Activated CD8-positive, alpha-beta memory T cell treated with anti-CD3 and anti-CD28 coated beads, Interleukin-2, amount 10 ng/mL, durations not matched to agents 7 days and 5 days (primary cell): ENCODE results near the gene FBLN5. TPM values are rescaled to one million over a fixed set of nuclear protein-coding genes. Genes with fewer than 3 reads are reported as not detected.
A peak's percentile ranks its signal among the peaks of the same experiment; 100 is the strongest.

Experiments
- ATAC-seq: fragments of 150-1000 bp; cut with Tn5 transposase; one replicate; pipeline ENCODE4 v1.10.0; 2021; ENCODE audit warnings: moderate library complexity
- CTCF ChIA-PET: fragments of 350-600 bp; sonication (Branson Sonifier 250); formaldehyde crosslinking; loops from one replicate; lab custom pipeline; 2021; ENCODE audit warnings: antibody characterized with exemption; lab: Charles Lee
- DNase-seq: peaks from one replicate; pipeline ENCODE4 v3.0.0-alpha.2; 2020
- H3K27ac Mint-ChIP-seq: one replicate; pipeline ENCODE4 v1.8.0; 2021; ENCODE audit warnings: mild to moderate bottlenecking, mixed read lengths
- H3K27me3 Mint-ChIP-seq: one replicate; pipeline ENCODE4 v1.8.0; 2021; ENCODE audit warnings: mixed read lengths
- H3K36me3 Mint-ChIP-seq: one replicate; pipeline ENCODE4 v1.8.0; 2021; ENCODE audit warnings: mild to moderate bottlenecking, mixed read lengths
- H3K4me1 Mint-ChIP-seq: one replicate; pipeline ENCODE4 v1.8.0; 2021; ENCODE audit warnings: mixed read lengths
- H3K4me3 Mint-ChIP-seq: one replicate; pipeline ENCODE4 v1.8.0; 2021; ENCODE audit warnings: mild to moderate bottlenecking, moderate library complexity, mixed read lengths
- H3K9me3 Mint-ChIP-seq: one replicate; pipeline ENCODE4 v1.8.0; 2022; ENCODE audit warnings: low read depth, mixed read lengths
- total RNA-seq, 2 experiments: library from RNA; stranded (reverse); gene quantifications; one replicate each; pipeline ENCODE4 v1.2.3, GENCODE V29; 2021

FBLN5 gene
- total RNA-seq, 2 experiments from 2014 or later: 0.23 to 0.73 TPM

DNA sequence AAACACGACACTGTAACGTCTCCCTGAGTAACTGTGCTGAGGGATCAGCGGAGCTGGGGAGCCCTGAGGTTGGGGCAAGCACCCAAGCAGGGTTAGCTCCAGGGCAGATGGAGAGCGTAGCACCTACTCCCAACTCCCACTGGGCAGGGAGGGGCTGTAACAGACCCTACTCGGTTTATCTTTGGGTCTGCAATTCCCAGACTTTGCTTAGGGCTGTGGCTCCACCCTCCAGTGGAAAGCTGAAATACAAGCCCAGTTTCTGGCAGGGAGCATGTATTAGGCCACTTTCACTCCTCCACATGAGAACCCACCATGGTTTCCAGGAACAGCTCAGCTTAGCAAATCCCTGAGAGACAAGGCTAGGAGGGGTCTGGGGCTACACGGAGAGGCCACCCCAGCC is 62.8 kb downstream of the FBLN5 start:
- Mint-ChIP-seq H3K4me3 (no peak overlapping the region), H3K36me3 (peaks cover 2% of the 10 kb centered on the region), H3K27ac (no peak overlapping the region), H3K27me3 (no peaks in the 10 kb centered on the region), H3K9me3 (no peaks in the 10 kb centered on the region), H3K4me1 (peaks cover 24% of the 10 kb centered on the region)
- ATAC-seq: no peak
- DNase-seq: no peak
- CTCF ChIA-PET: interaction anchor here (1.7 kb wide), 1 partner anchor 27 kb away, joined by 8 read pairs; no protein-coding TSS in a partner anchor

DNA sequence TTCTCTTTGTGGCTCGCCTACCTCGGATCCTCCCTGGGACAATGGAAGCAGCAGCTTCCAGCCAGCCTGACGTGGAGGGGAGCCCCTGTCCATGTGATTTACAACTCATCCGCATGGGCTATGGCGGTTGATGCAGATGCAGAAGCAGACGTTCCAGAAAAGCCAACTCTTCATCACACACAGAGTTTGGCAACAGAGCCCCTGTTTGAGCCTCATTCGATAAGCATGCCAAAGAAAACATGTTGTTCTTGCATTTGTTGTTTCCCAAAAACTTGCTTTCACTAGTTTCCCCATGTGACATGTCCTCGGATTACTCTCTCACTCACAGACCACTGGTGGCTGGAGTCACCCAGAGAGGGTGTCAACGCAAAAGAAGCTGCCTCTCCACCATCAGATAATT is 63.7 kb downstream of the FBLN5 start:
- Mint-ChIP-seq H3K9me3 (no peaks in the 10 kb centered on the region), H3K36me3 (peaks cover 2% of the 10 kb centered on the region), H3K27ac (no peak overlapping the region), H3K4me3 (no peak overlapping the region), H3K4me1 (peaks cover 21% of the 10 kb centered on the region), H3K27me3 (no peaks in the 10 kb centered on the region)
- ATAC-seq (no peak), DNase-seq (no peak)
- CTCF ChIA-PET: interaction anchor here (0.9 to 1.7 kb wide), 2 partner anchors 9 to 17 kb away, joined by 4 read pairs; partner anchors contain the start of gene TC2N

DNA sequence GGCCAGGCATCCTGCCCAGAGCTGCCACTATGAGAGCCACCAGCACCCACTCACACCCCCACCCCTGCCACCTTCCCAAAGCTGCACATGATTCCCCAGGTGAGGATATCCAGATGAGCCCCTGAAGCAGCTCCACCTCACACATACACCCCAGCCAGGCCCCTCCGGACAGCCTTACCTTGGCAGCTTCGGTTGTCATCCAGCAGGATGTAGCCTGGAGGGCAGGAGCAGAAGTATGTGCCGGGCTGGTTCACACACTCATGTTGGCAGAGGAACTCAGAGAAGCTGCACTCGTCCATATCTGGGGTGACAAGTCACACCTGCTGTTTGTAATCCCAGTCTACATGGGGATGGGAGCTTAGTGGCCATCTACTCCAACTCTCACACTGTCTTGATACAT is 64.7 kb downstream of the FBLN5 start:
- no peaks in the 10 kb centered on the region for H3K9me3 Mint-ChIP-seq
- no peaks in the 10 kb centered on the region for H3K27me3 Mint-ChIP-seq
- CTCF ChIA-PET: interaction anchor here (0.5 to 1.7 kb wide), 4 partner anchors 8 to 19 kb away, joined by 3 to 4 read pairs (median 4); partner anchors contain the start of gene TC2N
- H3K4me1 Mint-ChIP-seq: peaks cover 19% of the 10 kb centered on the region
- H3K4me3 Mint-ChIP-seq: no peak overlapping the region
- DNase-seq (no peak), ATAC-seq (no peak)
- no peak overlapping the region for H3K27ac Mint-ChIP-seq
- peaks cover 3% of the 10 kb centered on the region for H3K36me3 Mint-ChIP-seq

DNA sequence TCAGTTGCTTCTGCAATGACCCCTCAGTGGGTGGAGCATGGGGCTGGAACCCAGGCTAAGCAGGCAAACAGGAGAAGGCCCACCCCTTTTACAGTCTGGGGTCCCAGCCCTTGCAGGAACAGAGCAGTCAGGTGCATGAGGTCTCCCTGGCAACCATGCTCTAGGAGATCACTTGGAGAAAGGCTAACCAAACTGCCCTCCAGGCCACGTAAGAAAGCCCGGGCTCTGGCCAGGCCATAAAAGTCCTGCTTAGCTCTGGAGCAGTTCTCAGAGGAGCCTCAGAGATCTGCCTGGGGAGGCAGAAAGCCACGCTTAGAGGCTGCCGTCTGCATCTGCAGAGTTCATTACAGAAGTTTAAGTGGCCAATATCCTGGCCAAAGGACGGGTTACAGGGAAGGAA is 65.1 kb downstream of the FBLN5 start:
- CTCF ChIA-PET: interaction anchor here (0.5 to 1.7 kb wide), 3 partner anchors 8 to 19 kb away, joined by 3 to 4 read pairs (median 3); no protein-coding TSS in a partner anchor
- Mint-ChIP-seq H3K9me3 (no peaks in the 10 kb centered on the region), H3K4me3 (no peak overlapping the region), H3K27me3 (no peaks in the 10 kb centered on the region), H3K27ac (no peak overlapping the region), H3K4me1 (peaks cover 19% of the 10 kb centered on the region), H3K36me3 (peaks cover 3% of the 10 kb centered on the region)
- DNase-seq (no peak), ATAC-seq (no peak)

DNA sequence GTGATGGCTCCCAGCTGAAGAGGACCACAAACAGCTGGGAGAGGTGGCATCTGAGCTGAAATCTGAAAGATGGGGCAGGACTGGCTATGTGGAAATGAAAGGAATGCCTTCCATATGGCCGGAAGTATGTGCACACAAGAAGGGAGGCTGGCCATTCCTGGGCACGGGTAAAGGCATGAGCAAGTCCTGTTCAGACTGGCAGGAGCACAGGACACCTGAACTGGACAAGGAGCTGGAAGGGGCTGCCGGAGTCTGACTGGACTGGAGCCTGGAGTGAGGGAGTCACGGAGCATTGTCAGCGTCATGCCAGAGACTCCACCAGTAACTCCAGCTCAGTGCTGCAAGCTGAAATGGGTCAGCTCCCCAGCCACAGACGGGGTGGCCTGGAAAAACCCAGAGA is 68.3 kb downstream of the FBLN5 start:
- Mint-ChIP-seq H3K4me3 (no peak overlapping the region), H3K36me3 (peaks cover 3% of the 10 kb centered on the region), H3K9me3 (no peaks in the 10 kb centered on the region), H3K27me3 (no peaks in the 10 kb centered on the region), H3K27ac (no peak overlapping the region), H3K4me1 (peaks cover 25% of the 10 kb centered on the region)
- DNase-seq (no peak), ATAC-seq (no peak)
- CTCF ChIA-PET: interaction anchor here (1.2 to 2.5 kb wide), 2 partner anchors 12 to 32 kb away, joined by 3 to 7 read pairs; no protein-coding TSS in a partner anchor

DNA sequence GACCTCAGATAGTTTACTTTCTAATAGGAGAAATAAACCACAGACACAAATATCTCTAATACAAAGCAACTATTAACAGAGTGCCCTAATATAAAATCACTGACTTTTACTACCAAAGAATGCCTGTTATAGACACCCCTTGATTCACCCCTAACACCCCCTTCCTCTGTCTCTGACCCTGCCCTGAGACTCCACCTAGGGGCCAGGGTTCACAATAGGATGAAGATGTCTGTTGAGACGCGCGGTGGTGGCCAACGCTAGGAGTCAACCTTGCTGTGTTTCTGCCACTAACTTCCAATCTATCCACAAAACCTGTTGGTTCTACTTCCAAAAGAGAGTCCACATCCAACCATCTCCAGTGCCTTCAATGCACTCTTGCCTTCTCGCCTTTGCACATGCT is 69.2 kb downstream of the FBLN5 start:
- no peak overlapping the region for H3K4me3 Mint-ChIP-seq
- no peak for ATAC-seq
- peaks cover 35% of the 10 kb centered on the region for H3K4me1 Mint-ChIP-seq
- CTCF ChIA-PET: no interaction called here
- no peaks in the 10 kb centered on the region for H3K9me3 Mint-ChIP-seq
- no peaks in the 10 kb centered on the region for H3K27me3 Mint-ChIP-seq
- peaks cover 3% of the 10 kb centered on the region for H3K36me3 Mint-ChIP-seq
- DNase-seq: no peak
- H3K27ac Mint-ChIP-seq: no peak overlapping the region

DNA sequence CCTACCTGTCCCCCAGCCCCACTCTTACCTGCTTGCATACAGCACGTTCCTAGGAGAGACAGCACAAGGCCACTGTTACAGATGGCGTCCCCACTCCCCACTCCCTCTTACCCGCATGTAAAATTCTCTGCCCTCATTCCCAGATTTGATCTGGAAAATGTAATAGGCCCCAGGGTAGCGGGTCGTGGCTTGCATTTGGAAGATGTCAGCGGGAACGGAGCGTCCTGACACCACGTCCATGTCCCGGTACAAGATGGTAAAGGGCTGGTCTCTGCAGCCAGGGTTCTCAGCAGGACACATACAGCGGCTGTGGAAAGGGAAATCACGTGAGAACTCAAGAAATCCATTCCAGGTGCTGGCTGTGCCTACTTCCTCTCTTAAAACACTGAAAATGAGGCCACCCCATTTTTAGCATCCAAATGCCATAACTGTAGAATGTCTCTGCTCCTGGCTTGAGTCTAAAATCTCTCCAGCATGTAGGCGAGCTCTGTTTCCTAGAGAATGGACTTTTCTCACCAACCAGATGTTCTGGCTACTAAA is 70.0 kb downstream of the FBLN5 start:
- Mint-ChIP-seq H3K4me1 (peaks cover 43% of the 10 kb centered on the region), H3K27ac (no peak overlapping the region)

DNA sequence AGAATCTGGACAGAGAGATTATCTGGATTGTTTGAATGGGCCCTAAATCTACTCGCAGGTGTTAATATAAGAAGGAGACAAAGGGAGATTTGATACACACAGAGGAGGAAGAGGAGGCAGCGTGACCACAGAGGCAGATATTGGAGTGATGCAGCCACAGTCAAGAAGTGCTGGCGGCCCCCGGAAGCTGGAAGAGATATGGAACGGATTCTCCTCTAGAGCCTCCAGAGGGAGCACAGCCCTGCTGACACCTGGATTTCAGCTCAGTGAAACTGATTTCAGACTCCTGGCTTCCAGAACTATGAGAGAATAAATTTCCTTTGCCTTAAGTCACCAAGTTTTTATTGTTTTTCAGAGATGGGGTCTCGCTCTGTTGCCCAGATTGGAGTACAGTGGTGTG is 71.0 kb downstream of the FBLN5 start:
- no peaks in the 10 kb centered on the region for H3K9me3 Mint-ChIP-seq
- peaks cover 52% of the 10 kb centered on the region for H3K4me1 Mint-ChIP-seq
- no peak for DNase-seq
- peaks cover 3% of the 10 kb centered on the region for H3K36me3 Mint-ChIP-seq
- CTCF ChIA-PET: interaction anchor here (1.6 kb wide), 1 partner anchor 10 kb away, joined by 5 read pairs; the partner anchor contains the start of gene TC2N
- H3K4me3 Mint-ChIP-seq: no peak overlapping the region
- no peaks in the 10 kb centered on the region for H3K27me3 Mint-ChIP-seq
- no peak for ATAC-seq
- H3K27ac Mint-ChIP-seq: no peak overlapping the region

More for the DNA sequence above, 70.0 kb downstream of the FBLN5 start:
- no peaks in the 10 kb centered on the region for H3K9me3 Mint-ChIP-seq
- H3K36me3 Mint-ChIP-seq: peaks cover 3% of the 10 kb centered on the region
- ATAC-seq (no peak), DNase-seq (no peak)
- H3K4me3 Mint-ChIP-seq: no peak overlapping the region
- CTCF ChIA-PET: no interaction called here
- no peaks in the 10 kb centered on the region for H3K27me3 Mint-ChIP-seq

DNA sequence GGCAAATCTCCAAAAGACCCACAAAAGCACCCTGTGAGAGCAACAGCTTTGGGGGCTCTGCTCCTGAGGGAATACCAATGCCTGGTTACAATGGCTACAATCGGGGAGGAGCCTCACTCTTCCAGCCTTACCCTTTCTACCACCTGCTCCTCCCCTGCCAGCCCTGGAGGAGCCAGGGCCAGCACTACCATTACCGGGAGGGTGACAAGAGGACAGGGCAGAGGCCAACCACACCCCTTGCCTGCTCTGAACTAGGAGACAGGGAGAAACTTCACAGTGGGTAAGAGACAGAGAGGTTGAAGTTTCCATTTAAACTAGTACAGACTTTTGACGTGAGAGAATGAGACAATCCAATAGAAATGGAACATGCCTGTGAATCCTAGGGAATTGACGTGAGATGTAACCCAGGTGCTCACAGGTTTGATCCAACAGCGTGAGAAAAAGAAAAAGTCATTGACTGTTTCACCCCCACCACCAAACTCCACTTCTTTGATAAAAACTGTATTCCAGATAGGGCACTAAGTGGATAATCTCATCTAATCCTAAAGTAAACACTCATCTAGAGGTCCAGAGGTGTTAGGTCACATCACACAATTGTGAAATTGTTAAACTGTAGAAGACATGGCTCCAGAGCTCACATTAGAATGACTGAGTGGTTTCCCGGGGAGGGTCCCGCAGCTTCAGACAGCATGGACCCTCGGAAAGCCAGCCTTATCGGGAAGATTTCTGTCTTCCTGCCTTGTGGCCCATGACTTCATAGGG is 71.8 kb downstream of the FBLN5 start:
- ATAC-seq (no peak), DNase-seq (no peak)
- H3K4me3 Mint-ChIP-seq: no peak overlapping the region
- no peaks in the 10 kb centered on the region for H3K9me3 Mint-ChIP-seq
- peaks cover 2% of the 10 kb centered on the region for H3K36me3 Mint-ChIP-seq
- no peak overlapping the region for H3K27ac Mint-ChIP-seq
- CTCF ChIA-PET: interaction anchor here (1.5 to 2.8 kb wide), 3 partner anchors 9 to 16 kb away, joined by 3 to 8 read pairs (median 5); partner anchors contain the start of gene TC2N
- peaks cover 52% of the 10 kb centered on the region for H3K4me1 Mint-ChIP-seq
- no peaks in the 10 kb centered on the region for H3K27me3 Mint-ChIP-seq

DNA sequence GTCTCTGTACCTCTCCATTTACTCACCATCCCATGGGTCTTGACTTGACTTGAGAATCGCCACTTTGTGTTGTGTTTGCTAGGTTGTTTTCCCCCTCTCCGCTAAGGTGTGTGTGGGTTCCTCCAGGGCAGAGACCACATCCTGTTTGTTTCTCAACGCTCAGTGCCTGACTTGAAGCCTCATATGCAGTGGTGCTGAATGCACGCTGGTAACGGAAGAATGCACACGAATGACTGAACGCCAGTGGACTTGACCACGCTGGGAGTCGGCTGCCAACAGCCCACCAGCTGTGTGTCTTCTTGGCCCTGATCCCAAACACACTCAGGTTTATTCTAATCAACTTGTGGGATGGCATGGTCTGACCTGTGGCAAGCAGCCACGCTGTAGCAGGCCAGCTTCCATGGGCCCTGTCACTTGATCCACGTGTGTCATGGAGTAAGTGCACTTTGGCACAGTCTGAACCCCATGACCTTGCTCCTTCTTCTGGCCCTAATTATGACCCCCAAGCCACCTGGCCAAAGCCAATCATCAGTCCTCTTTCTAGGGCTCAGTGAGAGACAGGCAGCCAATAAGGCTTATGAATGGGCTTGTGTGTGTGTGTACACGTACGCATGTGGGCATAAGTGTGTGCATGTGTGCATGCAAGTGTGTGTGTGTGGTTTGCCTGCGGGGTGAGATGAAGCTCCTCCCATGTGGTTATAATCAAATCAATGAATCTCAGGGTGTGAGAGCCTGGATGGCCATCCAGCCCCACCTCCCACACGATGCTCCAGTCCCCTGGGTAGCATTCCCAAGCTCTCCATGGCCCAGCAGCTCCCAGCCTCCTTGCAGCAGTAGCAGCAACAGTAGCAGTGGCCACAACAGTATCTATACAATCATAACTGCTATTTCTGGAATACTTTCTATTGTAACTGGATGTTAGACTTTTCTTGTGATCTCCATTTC is 73.8 kb downstream of the FBLN5 start:
- no peaks in the 10 kb centered on the region for H3K9me3 Mint-ChIP-seq
- H3K4me1 Mint-ChIP-seq: peaks cover 70% of the 10 kb centered on the region
- H3K36me3 Mint-ChIP-seq: peaks cover 2% of the 10 kb centered on the region
- peak; percentile 80 for ATAC-seq
- CTCF ChIA-PET: interaction anchor here (0.8 to 2.8 kb wide), 7 partner anchors 8 to 19 kb away, joined by 3 to 12 read pairs (median 3); no protein-coding TSS in a partner anchor
- peak overlapping the region; percentile 67 for H3K4me3 Mint-ChIP-seq
- H3K27me3 Mint-ChIP-seq: no peaks in the 10 kb centered on the region
- H3K27ac Mint-ChIP-seq: peak overlapping the region; percentile 87
- peak; percentile 94 for DNase-seq

DNA sequence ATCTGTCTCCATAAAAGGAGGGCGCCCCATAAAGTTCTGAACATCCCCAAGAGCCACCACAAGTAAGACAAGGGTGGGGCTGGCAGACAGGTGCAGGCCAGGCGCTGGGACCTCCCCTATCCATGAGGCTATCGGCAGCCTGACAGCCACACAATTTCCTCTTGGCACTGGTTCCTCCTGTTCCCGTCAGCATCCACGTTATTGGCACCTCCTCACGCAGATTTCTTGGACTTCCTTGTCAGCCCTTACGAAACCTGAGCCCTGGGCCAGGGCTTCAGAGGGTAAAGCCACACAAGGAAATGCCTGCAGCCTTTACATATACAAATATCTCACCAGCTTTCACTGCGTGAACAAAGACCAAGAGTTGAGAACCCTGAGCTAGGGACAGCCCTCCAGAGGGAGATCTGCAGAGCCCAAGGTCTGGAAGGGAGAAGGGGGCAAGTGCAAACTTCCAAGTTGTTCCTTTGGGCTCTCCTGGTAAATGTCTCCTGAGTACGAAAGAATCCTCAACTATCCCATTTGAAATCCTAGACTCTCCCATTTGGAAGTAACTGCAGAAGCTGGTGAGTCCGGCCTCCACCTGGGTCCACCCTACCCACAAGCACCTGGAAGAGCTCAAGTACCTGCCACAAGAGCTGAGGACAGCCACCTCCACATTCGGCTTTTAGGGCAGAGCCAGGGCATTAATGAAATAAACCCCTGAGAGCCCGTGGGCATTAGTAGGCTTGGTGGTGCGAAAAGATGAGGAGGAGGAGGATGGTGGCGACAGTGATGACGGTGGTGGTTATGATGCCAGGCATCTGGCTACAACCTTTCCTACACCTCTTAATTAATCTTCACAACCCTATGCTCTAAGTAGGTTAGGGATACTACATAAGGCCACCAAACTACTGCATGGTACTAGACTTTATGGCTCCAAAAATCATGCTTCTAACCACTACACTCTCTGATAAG is 74.7 kb downstream of the FBLN5 start:
- Mint-ChIP-seq H3K36me3 (no peaks in the 10 kb centered on the region), H3K27ac (peak overlapping the region; percentile 87), H3K9me3 (no peaks in the 10 kb centered on the region), H3K4me3 (peak overlapping the region; percentile 67), H3K4me1 (peaks cover 79% of the 10 kb centered on the region), H3K27me3 (no peaks in the 10 kb centered on the region)
- ATAC-seq (peak; percentile 1), DNase-seq (peak; percentile 61)
- CTCF ChIA-PET: interaction anchor here (0.8 to 2.2 kb wide), 4 partner anchors 9 to 39 kb away, joined by 3 to 12 read pairs (median 4); no protein-coding TSS in a partner anchor

DNA sequence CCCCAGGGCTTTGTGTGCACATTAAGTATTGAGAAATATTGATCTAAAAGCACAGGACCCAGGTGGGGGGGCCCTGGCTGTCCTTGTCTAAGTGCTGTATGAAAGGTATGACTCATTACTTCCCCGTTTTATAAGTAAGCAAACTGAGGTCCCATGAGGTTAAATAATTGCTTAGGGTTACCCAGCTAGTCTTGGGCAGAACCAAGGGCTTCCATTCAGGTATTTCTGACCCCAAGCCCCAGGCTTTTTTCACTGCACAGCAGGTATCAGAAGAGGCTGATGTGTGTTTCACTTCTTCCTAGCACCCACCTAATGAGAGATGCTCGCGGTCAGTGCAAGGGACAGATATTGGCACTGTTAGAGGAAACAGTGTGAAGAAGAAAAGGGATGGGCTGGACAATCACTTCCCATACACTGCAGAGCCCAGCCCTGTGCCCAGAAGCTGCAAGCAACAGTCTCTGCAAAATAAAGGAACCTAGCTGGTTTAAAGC is 75.4 kb downstream of the FBLN5 start:
- DNase-seq (peak; percentile 73), ATAC-seq (peak; percentile 22)
- CTCF ChIA-PET: interaction anchor here (1.0 to 2.2 kb wide), 3 partner anchors 8 to 40 kb away, joined by 3 to 12 read pairs (median 6); no protein-coding TSS in a partner anchor
- Mint-ChIP-seq H3K9me3 (no peaks in the 10 kb centered on the region), H3K36me3 (peaks cover 5% of the 10 kb centered on the region), H3K4me1 (peaks cover 87% of the 10 kb centered on the region), H3K4me3 (peak overlapping the region; percentile 67), H3K27ac (peak overlapping the region; percentile 87), H3K27me3 (no peaks in the 10 kb centered on the region)
